ENCODE data around the gene UBL4A.
A peak's percentile ranks its signal among the peaks of the same experiment; 100 is the strongest.
"Not testable (repeated sequence)": the region's sequence is repeated elsewhere in the genome, so short reads cannot be mapped to it uniquely, and the experiment has no call there.

Gene UBL4A

DNA sequence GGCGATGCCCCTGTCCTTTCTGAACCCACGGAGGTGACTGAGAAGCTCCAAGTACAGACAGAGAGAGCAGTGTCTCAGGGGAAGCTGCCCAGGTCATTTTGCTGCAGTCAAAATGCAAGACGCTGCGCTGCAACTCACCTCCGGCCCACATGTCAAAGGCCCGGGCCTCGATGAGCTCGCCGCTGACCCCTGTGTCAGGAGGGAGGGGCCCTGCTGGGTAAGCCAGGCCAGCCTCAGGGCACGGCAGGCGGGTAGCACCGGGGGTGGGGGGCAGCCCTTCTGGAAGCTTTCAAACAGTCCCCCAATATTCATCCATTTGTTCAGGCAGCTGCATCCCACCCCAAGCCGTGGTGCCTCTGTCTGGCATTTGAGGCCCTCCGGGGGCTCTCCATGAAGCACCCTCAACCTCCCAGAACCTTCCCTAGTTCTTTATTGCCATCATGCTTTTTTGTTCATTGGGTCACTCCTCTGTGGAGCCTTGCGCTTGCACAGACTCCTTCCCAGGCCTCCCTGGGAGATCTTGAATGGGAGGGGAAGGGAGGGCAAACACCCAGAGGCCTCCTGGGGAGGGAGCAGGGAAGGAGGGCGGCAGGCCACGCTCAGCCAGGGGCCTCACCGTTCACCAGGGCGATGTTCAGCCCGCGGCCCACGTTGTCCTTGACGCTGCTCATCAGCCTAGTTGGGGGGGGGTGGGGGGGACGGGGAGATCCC, 21.4 kb upstream of the UBL4A start:
- DNase-seq: no peak

- DNase-seq: no peak
Observed at GRCh38 chrX:154506483-154507332, 20.3 kb upstream of the UBL4A start.

DNA sequence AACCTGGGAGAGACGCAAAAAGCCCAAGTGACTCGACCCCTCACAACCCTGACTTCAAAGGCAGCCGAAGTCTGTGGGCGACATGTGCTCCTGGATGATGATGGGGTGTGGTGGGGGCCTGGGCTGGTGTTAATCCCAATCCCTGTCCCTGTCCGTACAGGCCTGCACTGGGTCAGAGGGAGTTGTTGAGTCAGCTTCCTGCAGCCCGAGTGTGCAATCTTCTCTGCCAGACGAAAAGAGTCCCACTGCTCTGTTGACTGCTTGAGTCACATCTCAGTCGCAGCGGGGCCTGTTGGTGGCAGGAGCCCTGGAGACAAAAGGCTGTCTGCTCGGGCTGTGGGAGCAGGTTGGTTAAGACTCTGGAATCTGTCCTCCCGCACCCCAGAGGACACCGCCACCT, 19.3 kb upstream of the UBL4A start:
- peak; percentile 89 for DNase-seq

- DNase-seq: no peak
Observed at GRCh38 chrX:154502989-154503388, 16.6 kb upstream of the UBL4A start.

- no peak for DNase-seq
Observed at GRCh38 chrX:154502098-154502497, 15.7 kb upstream of the UBL4A start.

DNA sequence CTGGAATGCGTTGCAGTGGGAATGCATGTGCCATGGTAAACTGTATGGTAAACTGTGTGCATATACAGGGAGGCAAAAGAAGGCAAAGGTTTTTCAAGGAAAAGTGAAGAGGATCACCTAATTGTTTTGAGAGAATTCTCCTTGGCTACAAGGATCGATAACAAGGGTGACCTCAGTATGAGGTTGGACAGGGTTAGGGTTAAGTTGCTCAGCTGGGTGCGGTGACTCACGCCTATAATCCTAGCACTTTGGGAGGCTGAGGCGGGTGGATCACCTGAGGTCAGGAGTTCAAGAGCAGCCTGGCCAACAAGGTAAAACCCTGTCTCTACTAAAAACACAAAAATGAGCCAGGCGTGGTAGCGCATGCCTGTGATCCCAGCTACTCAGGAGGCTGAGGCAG, 15.0 kb upstream of the UBL4A start:
- not testable (repeated sequence) for DNase-seq

GRCh38 chrX:154496591-154497137, 10.2 kb upstream of the UBL4A start:
- not testable (repeated sequence) for DNase-seq

- DNase-seq: no peak
Observed at GRCh38 chrX:154495472-154495922, 9.1 kb upstream of the UBL4A start.

- DNase-seq: no peak
Observed at GRCh38 chrX:154494715-154495114, 8.3 kb upstream of the UBL4A start.

- DNase-seq: peak; percentile 98
Observed at GRCh38 chrX:154490414-154491083, 4.1 kb upstream of the UBL4A start, which contains the start of gene SLC10A3. Gene SLC10A3 (minus strand): TSS chrX:154490629. CDS start chrX:154488940, 1,689 bp downstream.

DNA sequence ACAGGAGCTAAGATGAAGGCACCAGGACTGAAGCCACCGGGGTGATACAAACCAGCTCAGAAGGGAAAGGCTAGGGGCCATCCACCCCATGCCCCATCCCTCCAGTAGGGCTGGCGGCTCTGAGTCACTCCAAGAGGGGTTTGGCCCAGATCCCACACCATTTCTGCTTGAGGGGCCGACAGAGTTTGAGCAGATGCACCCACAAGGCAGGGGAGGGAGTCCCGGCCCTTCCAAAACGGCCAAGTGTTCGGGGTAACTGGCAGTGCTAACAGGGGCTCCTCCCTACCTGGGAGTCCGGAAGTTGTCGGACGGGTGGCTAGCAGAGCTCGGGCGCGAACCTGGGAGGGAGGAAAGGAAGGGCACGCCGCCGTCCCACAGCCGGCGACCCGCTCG, 3.6 kb upstream of the UBL4A start:
- DNase-seq: peak; percentile 61

DNA sequence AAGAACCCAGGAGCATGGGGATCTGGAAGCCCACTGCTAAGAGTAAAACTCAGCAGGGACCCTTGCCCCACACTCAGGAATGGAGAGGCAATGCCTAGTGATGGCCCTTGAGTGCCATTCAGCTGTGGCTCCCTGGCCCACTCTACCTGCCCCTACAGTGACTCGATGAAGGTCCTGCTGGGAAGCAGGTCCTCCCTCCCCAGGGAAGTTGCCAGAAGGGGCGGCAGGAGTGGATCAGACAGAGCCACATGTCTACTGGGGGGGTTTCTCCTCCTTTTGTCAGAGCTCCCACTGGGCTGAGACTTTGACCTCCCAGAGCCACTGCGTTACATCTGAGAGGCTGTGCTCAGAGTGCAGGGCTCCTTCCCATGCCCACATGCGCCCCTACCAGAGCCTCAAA, 2.8 kb upstream of the UBL4A start:
- peak; percentile 34 for DNase-seq

DNA sequence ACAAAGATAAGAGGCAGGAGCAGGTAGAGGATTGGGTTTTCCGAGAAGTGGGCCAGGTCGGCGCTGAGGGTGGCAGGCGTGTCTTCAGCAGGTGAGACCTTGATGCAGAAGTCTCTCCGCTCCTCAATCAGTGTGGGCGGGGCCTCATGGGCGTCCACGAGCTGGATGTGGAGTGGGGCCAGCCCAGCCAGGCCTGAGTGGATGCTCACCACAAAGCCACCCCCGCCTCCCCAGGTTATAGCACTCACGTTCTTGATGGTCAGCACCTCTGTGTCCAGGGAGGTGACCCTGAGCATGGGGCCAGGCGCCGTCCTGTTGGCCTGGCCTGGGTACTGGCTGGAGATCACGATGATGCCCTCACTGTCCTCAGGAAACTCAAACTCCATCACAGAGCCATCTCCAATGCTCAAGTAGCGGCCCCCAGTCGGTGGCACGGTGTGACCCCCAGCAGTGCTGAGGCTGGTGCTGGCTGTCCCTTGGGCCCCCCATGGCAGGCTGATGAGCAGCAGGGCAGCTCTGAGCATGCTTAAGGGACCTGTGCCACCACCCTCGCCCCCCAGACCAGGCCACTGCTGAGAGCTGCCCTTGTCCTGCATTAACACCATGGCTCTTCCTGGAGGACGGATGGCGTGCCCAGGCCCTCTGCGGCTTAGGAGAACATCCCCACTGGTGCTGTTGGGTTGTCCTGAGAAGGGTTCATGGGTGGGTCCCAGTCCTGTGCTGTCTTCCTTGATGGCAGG, 2.1 kb upstream of the UBL4A start:
- peak; percentile 35 for DNase-seq

- DNase-seq: peak; percentile 49
Observed at GRCh38 chrX:154487518-154488290, 1.3 kb upstream of the UBL4A start.

DNA sequence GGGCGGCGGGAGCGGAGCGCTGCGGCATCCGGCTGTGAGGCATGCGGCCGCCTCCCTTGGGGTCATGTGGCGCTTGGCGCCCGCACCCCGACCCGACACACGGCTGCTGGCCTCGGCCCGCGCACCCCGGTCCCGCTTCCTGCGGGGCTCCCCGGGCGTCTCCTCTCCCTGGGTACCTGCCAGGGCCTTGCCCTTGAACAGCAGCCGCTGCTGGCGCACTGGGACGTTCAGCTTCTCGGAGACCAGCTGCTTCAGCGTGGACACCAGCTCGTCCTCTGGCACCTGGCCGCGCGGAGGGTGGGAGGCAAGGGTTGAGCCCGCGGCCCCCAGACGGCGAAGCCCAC, 391 bp downstream of the UBL4A start:
- peak; percentile 57 for DNase-seq

- no peak for DNase-seq
Observed at GRCh38 chrX:154485150-154486051, 1.0 kb downstream of the UBL4A start.

- no peak for DNase-seq
Observed at GRCh38 chrX:154484255-154485149, 1.9 kb downstream of the UBL4A start.

- no peak for DNase-seq
Observed at GRCh38 chrX:154483325-154483724, 3.1 kb downstream of the UBL4A start.

DNA sequence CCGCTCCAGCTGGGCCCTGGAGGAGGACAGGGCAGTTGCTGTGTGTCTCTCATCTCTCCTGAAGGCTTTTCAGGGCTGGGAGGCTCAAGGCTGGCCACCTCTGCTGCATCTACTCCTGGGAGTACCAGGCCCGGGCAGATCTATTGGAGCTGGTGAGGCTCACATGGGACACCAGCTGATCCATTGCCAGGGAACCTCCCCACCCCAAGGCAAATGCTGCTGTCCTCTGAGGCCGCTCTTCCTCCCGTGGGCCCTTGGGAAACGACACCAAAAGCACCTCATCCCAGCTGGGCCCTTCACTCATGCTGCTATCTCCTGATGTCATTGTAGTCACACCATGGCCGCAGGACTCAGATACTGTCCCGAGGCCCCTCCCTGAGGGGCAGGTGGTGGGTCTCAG, 3.6 kb downstream of the UBL4A start:
- DNase-seq: no peak
